Psoas muscle (tissue), 8 donors: ENCODE results near the gene C4BPB. TPM values are rescaled to one million over a fixed set of nuclear protein-coding genes. Genes with fewer than 3 reads are reported as not detected.

Experiments
- ATAC-seq, 4 donors: fragments of 200-7000 bp; cut with Tn5 transposase; one replicate each; pipeline ENCODE4 v1.9.1; 2020; ENCODE audit warnings: moderate library complexity in 3 of 4, mild to moderate bottlenecking in 2 of 4
- DNase-seq, 2 donors: peaks; one replicate each; pipeline ENCODE4 v3.0.0-alpha.2; 2020
- H3K27ac ChIP-seq: fragments of 200-600 bp; one replicate; pipeline ENCODE4 v1.8.0; 2022
- H3K27me3 ChIP-seq, 3 donors: fragments of 200-600 bp in 1 of 3; one replicate each; pipeline versions ENCODE4 v1.6.1 to v1.8.0; 2013 to 2022; ENCODE audit warnings: low read length in 2 of 3, mild to moderate bottlenecking in 2 of 3, moderate library complexity in 1 of 3; ENCODE audit not compliant: insufficient read depth in 3 of 3
- H3K36me3 ChIP-seq, 2 donors: fragments of 200-600 bp in 1 of 2; one replicate each; pipeline versions ENCODE4 v1.6.1 to v1.8.0; 2013 to 2022; ENCODE audit warnings: low read depth in 1 of 2, mild to moderate bottlenecking in 1 of 2, moderate library complexity in 1 of 2; ENCODE audit not compliant: insufficient read depth in 1 of 2
- H3K4me1 ChIP-seq: fragments of 200-600 bp; one replicate; pipeline ENCODE4 v1.8.0; 2022
- H3K4me3 ChIP-seq: fragments of 200-600 bp; one replicate; pipeline ENCODE4 v1.8.0; 2022; ENCODE audit warnings: mild to moderate bottlenecking
- H3K9me3 ChIP-seq: fragments of 200-600 bp; one replicate; pipeline ENCODE4 v1.8.0; 2022
- WGBS, 3 donors: extraction: QIAGEN DNeasy Blood & Tissue Kit; methylation state at CpG; one replicate each; pipeline versions ENCODE4 v1.1.6 to v1.1.7; 2013; 5-methylcytosine and 5-hydroxymethylcytosine counted together
- intact Hi-C, 2 donors: fragments of 100-400 bp; cut with DNase I; formaldehyde crosslinking; loops; one replicate each; pipeline versions ENCODE4 v1.11.0 to v1.14.2; 2022
- polyA plus RNA-seq, 3 donors: library from polyadenylated mRNA; stranded (reverse); fragments of 200-250 nt; gene quantifications; one replicate each; pipeline ENCODE4 v1.2.3, GENCODE V29; 2013
- total RNA-seq, 4 donors: library from RNA; stranded (reverse); fragmentation: NEBNext Ultra II Directional in 2 of 4; extraction: Animal tissue kit (Norgen Biotek cat#: 25700) in 2 of 4; gene quantifications; one replicate each; pipeline versions ENCODE4 v1.2.1 to v1.2.4, GENCODE V29; 2021 to 2023
- TF ChIP-seq, protein P1 (sequence below): fragments of 200-600 bp; IDR thresholded peaks from one replicate; pipeline ENCODE4 v1.8.0; 2022; ENCODE audit warnings: antibody characterized with exemption
- donor health status: healthy with polysubstance abuse.
- donor health status: DM: no; HTN: no; CAD: no; lungs with moderate emphysema.
- donor health status: Bipolar disorder and iron deficiency.
- donor health status: healthy.
- donor health status: DM: yes; HTN: yes; CAD: no.
- donor health status: DM: no; HTN: no; CAD: no.
- donor health status: DM: no; HTN: no; CAD: no.
- donor health status: DM: yes; HTN: yes; CAD: no.

The C4BPB gene
- total and polyA plus RNA-seq, 7 donors, result 0.08 to 0.48 (median 0.25) TPM; not detected in 2

GRCh38 chr1:207129053-207129452 lies 40.4 kb downstream of the C4BPB start:
- H3K9me3 ChIP-seq, result peaks cover 25% of the 10 kb centered on the region
- intact Hi-C loops, result no loop called here
- DNase-seq, result no peak
- ATAC-seq, result no peak
- H3K27ac ChIP-seq, result no peak overlapping the region
- H3K27me3 ChIP-seq, result no peaks in the 10 kb centered on the region
- no peak overlapping the region for H3K4me3 ChIP-seq
- TF ChIP-seq, protein P1, sequence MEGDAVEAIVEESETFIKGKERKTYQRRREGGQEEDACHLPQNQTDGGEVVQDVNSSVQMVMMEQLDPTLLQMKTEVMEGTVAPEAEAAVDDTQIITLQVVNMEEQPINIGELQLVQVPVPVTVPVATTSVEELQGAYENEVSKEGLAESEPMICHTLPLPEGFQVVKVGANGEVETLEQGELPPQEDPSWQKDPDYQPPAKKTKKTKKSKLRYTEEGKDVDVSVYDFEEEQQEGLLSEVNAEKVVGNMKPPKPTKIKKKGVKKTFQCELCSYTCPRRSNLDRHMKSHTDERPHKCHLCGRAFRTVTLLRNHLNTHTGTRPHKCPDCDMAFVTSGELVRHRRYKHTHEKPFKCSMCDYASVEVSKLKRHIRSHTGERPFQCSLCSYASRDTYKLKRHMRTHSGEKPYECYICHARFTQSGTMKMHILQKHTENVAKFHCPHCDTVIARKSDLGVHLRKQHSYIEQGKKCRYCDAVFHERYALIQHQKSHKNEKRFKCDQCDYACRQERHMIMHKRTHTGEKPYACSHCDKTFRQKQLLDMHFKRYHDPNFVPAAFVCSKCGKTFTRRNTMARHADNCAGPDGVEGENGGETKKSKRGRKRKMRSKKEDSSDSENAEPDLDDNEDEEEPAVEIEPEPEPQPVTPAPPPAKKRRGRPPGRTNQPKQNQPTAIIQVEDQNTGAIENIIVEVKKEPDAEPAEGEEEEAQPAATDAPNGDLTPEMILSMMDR, result no peak
- H3K36me3 ChIP-seq, result no peaks in the 10 kb centered on the region
- H3K4me1 ChIP-seq, result no peaks in the 10 kb centered on the region

DNA sequence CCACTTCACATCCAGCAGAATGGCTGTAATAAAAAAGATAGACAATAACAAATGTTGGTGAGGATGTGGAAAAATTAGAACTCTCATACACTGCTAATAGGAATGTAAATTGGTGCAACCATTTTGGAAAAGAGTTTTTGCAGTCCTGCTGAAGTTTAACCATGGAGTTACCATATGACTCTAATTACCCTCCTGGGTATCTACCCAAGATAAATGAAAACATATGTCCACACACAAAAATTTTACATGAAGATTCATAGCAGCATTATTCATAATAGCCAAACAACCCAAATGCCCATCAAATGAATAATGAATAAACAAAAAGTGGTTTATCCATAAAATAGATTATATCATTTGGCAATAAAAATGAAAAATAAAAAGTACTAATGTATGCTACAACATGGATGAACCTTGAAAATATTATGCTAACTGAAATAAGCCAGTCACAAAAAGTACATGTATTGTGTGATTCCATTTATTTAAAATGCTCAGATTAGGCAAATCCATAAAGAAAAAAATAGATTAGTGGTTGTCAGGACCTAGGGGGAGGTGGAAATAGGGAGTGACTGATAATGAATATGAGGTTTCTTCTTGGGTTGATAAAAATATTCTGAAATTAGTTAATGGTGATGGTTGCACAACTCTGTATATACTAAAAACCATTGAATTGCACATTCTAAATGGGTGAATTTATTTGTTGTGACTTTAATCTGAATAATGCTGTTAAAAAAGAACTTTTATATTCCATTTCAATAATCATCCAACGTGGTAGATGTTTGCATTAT lies 41.8 kb downstream of the C4BPB start:
- peaks cover 25% of the 10 kb centered on the region for H3K9me3 ChIP-seq
- H3K4me3 ChIP-seq, result no peak overlapping the region
- DNase-seq (no peak), ATAC-seq (no peak)
- no peaks in the 10 kb centered on the region for H3K36me3 ChIP-seq
- 56 to 70% (median 70%) methylated on average over 1 of the region's 1 CpG for WGBS, 3 donors
- intact Hi-C loops, result no loop called here
- no peaks in the 10 kb centered on the region for H3K27me3 ChIP-seq
- H3K27ac ChIP-seq, result no peak overlapping the region
- no peaks in the 10 kb centered on the region for H3K4me1 ChIP-seq
- TF ChIP-seq, protein P1, result no peak

GRCh38 chr1:207131163-207131562 lies 42.5 kb downstream of the C4BPB start:
- intact Hi-C loops, result no loop called here
- 88 to 95% (median 92%) methylated on average over 4 of the region's 4 CpGs for WGBS, 3 donors
- no peak for DNase-seq
- ATAC-seq, result no peak
- TF ChIP-seq, protein P1, result no peak
- Histone ChIP-seq H3K4me3 (no peak overlapping the region), H3K4me1 (no peaks in the 10 kb centered on the region), H3K27ac (no peak overlapping the region), H3K36me3 (no peaks in the 10 kb centered on the region), H3K27me3 (no peaks in the 10 kb centered on the region), H3K9me3 (peaks cover 25% of the 10 kb centered on the region)

- Histone ChIP-seq H3K4me1 (no peaks in the 10 kb centered on the region), H3K27me3 (no peaks in the 10 kb centered on the region), H3K4me3 (no peak overlapping the region), H3K9me3 (peaks cover 8% of the 10 kb centered on the region), H3K36me3 (peaks cover 0 to 3% of the 10 kb centered on the region in 2 donors), H3K27ac (no peak overlapping the region)
- ATAC-seq (no peak), DNase-seq (no peak)
- TF ChIP-seq, protein P1, result no peak
- 91 to 96% (median 94%) methylated on average over 1 of the region's 1 CpG for WGBS, 3 donors
- intact Hi-C loops, result no loop called here
Observed at GRCh38 chr1:207134581-207134980, 45.9 kb downstream of the C4BPB start.

GRCh38 chr1:207139616-207140015 lies 51.0 kb downstream of the C4BPB start:
- H3K27ac ChIP-seq, result no peak overlapping the region
- 91 to 97% (median 94%) methylated on average over 1 of the region's 1 CpG for WGBS, 3 donors
- no peak overlapping the region for H3K4me3 ChIP-seq
- H3K27me3 ChIP-seq, result no peaks in the 10 kb centered on the region
- no peaks in the 10 kb centered on the region for H3K4me1 ChIP-seq
- no peaks in the 10 kb centered on the region for H3K9me3 ChIP-seq
- peaks cover 0 to 3% of the 10 kb centered on the region in 2 donors for H3K36me3 ChIP-seq
- TF ChIP-seq, protein P1, result no peak
- DNase-seq (no peak), ATAC-seq (no peak)
- intact Hi-C loops, result no loop called here
